ENCODE results near the gene DLK2.

The DLK2 gene

DNA sequence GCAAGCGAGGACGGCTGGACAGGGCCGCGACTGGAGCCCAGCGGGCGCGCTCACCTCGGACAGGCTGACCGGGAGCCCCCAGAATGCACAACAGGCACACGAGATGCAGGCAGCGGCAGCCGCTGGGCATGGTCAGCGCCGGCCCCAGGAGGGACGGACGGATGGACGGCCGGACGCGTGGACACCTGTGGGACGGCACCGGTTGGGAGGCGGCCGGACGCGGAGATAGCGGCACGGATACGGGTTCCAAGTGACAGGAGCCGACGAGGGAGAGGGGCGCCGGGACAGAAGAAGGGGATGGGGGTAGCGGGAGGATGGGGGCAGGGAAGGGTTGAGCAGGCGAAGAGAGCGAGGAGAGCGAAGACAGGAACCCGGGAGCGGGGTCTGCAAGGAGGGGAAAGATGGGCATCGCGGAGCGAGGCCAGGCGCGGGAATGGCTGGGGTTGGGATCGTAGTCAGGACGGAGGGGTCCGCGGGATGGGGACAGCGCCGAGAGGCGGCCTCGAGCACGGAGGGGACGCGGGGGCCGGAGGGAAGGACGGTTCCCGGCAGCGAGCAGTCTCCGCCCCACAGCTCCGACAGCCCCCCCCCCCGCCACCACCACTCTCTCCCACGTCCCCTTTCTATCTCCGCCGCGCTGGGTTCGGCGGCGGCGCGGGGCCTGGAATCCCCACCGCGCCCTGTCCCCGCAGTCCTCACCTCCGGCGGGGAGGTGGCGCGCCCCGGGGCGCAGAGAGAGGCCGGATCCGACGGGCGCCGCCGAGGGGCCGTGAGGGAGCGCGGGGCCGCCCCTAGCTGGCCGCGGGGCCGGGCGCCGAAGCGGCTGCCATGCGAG is 435 bp downstream of the DLK2 start:
- peak in 45 of 56 donors; percentile 13 to 90 (median 59) for DNase-seq

DNA sequence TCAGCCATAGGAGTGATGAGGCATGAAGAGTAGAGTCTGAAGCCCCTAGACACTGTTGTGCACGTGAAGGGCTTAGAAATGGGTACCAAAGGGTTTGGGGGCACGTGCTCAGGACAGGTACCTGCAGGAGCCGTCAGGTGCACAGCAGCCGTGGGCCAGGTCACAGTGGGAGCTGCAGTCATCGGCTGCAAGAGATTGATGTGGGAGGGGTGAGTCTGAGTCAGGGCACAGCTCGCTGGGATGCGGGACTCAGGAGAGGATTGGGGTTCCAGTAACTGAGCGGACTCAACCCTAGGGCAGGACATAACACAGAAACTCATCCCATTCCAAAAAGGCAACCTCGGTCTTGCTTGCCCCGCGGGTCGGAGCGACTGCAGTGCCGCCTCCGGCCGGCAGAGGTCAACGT is 1.1 kb downstream of the DLK2 start:
- DNase-seq, result peak in 16 of 56 donors; percentile 38 to 87 (median 64)

DNA sequence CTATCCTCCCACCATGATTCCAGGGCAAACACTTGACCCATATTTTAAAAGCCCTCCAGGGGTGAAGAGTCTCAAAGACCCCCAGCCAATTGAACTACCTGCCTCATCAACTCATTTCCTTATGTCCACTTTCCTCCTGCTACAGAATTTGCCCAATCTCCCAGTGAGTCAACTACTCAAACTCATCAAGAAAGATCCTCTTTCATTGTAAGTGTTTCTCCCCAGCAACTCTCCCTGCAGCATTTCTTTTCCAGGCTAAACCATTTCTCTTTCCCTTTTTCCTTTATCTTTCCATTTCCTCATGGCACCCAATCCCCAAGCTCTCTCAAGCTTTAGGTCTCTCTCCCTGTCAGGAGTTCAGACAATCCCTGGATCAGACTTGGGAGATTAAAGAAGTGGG is 1.5 kb downstream of the DLK2 start:
- DNase-seq, result no peak

DNA sequence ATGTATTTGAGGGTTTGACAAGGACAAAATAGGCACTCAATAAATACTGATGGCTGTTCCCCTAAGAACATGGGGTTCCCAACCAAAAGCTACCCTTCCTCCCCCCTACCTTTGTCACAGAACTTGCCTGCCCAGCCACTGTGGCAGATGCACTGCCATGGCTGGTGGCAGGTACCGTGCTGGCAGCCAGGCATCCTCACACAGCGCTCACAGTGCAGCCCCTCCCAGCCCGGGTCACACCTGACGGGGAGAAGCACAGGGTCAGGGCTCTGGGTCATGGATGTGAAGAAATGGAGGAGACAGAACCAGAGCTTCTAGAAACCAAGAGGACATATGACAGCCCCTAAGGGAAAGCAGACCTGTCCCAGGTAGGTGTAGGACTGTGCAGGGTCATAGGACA is 2.5 kb downstream of the DLK2 start:
- no peak for DNase-seq

DNA sequence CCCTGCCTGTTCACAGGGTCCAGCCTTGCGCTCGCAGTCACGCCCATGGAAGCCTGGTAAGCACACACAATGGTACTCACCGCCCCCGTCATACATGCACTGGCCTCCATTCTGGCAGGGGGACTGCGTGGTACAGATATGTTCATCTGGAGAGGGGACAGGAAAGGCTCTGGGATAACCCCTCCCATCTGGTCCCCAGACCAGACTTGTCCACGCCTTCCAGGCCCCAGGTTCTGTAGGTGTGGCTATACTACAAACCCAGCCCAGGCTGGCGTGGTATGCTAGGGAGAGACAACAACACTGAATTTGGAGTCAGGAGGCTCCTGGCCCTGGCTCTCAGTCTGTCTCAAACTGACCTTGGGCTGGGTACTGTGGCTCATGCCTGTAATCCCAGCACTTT is 3.4 kb downstream of the DLK2 start:
- DNase-seq, result no peak

DNA sequence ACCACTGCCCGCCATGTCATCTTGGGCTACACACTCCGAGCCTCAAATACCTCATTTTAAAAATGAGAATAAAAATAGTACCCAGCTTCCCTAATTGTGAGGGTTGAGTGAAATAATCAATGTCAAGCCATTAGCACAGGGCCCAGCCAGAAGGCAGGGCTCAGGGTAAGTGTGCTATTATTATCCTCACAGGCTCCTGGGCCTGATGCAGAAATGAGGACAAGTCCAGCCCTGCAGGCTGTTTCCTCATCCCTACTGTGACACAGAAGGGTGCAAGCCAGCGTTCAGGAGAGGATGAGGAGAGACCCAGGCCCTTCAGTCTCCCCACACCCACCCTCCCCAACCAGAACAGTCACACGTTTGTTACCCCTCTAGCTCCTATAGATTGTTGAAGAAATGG is 4.0 kb downstream of the DLK2 start:
- no peak for DNase-seq

DNA sequence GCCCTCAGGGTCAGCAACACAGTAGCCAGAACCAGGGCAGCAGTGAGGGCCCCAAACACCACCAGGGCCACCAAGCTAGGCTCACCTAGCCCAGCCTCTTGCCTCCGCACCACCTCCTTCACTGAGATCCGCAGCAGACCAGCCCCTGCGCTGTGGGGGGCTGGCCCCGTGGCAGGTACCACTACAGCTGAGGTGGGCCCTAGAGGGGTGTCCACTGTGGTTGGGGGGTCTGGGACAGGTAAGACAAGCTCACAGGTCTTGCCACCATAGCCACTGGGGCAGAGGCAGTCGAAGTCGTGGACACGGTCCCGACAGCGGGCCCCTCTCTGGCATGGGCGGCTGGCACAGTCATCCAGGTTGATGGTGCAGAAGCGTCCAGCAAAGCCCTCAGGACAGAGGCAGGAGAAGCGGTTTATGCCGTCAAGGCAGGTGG is 4.6 kb downstream of the DLK2 start:
- no peak for DNase-seq

DNA sequence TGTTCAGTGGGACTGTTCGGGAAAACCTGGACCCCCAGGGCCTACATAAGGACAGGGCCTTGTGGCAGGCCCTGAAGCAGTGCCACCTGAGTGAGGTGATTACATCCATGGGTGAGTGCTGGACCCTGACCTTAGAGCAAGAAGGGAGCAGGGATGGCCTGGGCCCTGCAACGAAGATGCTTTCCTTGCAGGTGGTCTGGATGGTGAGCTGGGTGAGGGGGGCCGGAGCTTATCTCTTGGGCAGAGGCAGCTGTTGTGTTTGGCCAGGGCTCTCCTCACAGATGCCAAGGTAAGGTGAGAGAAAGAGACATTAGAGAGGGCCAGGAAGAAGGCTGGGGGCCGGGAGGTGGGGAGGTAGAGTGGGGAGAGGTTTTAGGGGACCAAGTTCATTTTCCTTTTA is 6.4 kb downstream of the DLK2 start:
- DNase-seq, result no peak

DNA sequence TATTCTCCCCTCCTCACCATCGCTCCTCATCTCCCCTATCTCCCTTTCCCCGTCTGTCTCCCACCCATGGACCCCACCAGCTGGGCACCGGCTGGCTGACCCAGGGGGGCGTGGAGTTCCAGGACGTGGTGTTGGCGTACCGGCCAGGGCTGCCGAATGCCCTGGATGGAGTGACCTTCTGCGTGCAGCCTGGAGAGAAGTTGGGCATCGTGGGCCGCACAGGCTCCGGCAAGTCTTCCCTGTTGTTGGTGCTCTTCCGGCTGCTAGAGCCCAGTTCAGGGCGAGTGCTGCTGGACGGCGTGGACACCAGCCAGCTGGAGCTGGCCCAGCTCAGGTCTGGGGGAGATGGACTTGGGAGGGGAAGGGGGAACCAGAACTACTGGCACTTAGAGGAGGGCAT is 7.7 kb downstream of the DLK2 start:
- DNase-seq, result no peak

DNA sequence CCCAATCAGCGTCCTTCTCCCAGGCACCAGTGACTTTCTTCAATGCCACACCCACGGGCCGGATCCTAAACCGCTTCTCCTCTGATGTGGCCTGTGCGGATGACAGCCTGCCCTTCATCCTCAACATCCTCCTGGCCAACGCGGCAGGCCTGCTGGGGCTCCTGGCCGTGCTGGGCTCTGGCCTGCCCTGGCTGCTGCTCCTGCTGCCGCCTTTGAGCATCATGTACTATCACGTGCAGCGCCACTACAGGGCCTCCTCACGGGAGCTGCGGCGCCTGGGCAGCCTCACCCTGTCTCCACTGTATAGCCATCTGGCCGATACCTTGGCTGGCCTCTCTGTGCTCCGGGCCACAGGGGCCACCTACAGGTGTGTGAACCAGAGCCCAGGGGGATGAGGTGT is 9.8 kb downstream of the DLK2 start:
- no peak for DNase-seq

DNA sequence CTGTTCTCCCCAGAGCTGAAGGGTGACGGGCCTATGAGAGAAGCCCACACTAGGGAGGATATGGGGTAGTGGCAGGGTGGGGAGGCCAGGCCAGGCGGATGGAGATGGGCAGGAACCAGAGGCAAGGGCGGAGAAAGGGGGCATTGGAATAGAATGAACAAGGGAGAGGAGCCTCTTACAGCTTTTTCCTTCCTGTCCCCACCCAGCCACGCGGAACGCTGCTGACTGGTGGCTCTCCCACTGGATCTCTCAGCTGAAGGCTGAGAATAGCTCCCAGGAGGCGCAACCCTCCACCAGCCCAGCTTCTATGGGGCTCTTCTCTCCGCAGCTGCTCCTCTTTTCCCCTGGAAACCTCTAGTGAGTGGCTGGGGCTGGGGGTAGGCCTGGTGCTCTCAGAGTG is 10.8 kb downstream of the DLK2 start:
- DNase-seq, result peak in 9 of 56 donors; percentile 6 to 35 (median 19)

DNA sequence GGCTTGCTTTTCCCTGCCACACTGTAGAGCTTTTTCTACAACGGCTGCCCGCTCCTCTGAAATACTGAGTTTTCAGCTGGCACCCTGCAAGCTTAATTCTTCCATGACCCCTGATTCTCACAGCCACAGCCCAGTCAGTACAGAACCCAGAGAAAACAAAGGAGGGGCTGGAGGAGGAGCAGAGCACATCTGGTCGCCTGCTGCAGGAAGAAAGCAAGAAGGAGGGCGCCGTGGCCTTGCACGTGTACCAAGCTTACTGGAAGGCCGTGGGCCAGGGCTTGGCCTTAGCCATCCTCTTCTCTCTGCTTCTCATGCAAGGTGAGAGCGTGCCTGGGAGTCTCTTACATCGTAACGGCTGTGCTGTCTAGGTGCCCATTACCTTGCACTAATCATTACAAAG is 11.3 kb downstream of the DLK2 start:
- no peak for DNase-seq

DNA sequence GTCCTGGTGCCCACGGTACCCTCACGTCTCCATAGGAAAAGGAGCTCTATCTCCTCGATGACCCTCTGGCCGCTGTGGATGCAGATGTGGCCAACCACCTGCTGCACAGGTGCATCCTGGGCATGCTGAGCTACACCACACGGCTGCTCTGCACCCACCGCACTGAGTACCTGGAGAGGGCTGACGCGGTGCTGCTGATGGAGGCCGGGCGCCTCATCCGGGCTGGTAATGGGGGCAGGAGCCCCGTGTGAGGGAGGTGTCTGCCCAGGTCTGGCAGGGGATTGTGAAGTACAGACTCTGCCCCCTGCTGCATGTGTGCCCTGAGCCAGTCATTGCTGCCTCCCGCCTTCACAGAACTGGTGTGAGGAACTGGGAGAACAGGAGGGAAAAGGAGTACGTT is 12.4 kb downstream of the DLK2 start:
- DNase-seq, result no peak

DNA sequence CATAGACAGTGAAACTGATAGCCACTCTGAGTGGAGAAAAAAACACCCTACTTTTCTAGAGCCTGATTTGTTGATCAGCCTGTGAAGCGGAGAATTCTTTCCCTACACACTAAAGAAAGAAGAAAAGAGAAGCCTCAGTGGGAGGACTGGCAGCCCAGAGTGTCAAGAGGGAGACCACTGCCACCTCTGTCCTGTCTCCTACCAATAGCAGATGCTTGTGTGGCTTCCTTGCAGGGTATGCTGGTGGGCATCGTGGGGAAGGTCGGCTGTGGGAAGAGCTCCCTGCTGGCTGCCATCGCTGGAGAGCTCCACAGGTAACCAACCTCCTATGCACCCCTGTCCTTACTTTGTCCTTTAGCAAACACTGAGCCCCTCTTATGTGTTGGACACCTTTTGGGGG is 17.6 kb downstream of the DLK2 start:
- no peak for DNase-seq

DNA sequence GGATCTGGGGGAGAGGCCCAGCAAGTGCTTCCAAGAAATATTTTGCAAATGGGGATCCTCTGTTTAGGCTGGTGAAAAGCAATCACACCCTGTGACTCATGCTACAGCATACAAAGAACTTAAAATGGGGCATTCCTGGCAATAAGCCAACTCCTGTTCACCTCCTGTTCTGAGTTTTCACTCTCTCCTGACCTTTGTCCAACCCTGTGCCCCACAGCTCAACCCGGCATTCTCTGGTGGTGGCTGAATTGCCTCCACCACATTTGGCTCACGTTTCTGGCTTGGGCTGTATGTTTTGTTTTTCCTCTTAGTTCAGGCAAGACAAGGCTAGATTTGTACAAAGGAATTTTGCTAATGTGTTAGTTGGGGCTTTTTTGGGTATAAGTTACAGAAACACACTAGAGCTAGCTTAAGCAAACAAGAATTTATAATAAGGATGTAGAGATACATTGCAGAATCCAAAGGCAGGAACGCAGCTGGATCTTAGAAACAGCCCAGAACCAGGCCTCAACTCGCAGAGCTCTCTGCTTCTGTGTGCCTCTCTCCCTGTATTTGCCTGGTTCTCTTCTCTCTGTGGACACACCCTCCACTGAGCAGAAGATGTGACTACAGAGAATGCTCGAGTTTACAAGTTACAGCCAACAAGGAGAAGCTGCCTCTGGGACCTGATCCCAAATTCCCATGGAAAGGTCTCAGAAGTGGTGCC is 18.6 kb downstream of the DLK2 start:
- peak in 1 of 56 donors; percentile 12 for DNase-seq

DNA sequence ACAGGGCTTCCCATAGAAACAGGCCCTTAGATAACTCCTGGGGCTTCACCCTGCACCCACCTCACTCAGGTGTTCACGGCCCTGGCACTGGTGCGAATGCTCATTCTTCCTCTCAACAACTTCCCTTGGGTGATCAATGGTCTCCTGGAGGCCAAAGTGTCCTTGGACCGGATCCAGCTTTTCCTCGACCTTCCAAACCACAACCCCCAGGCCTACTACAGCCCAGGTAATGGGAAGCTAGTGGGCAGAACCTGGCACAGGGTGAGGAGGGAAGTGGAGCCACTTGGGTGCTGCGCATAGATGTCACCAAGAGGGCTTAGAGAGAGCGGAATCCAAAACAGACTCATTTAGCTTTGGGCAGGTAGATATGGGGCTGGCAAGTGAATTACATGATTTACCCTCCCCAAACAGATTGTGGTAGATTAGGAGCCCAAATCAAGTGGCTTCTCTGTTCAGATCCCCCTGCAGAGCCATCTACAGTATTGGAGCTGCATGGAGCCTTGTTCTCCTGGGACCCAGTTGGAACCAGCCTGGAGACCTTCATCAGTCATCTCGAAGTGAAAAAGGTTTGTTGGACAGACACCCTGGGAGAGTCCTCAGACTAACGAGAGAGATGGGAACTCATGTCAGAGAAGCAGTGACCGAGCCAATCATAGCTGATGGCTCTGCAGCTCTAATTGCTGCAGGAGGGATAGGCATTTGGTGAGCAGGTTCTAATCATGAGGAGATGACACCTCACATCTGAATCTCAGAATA is 19.5 kb downstream of the DLK2 start:
- no peak for DNase-seq

DNA sequence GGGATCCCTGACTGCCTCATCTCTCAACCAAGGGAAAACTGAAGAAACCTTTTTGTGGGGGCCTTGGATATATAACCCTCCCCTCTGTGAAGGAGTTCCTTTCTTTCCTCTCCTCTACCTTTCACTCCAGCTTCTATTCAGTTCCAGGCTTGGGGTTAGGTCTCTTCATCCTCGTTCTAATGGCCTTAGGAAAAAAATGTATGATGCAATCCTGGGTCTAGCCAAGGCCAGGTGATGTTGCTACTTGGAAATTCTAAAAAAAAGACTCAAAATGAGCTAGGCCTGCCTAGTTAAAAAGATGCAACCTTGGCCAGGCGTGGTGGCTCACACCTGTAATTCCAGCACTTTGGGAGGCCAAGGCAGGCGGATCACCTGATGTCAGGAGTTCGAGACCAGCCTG is 20.4 kb downstream of the DLK2 start:
- no peak for DNase-seq

DNA sequence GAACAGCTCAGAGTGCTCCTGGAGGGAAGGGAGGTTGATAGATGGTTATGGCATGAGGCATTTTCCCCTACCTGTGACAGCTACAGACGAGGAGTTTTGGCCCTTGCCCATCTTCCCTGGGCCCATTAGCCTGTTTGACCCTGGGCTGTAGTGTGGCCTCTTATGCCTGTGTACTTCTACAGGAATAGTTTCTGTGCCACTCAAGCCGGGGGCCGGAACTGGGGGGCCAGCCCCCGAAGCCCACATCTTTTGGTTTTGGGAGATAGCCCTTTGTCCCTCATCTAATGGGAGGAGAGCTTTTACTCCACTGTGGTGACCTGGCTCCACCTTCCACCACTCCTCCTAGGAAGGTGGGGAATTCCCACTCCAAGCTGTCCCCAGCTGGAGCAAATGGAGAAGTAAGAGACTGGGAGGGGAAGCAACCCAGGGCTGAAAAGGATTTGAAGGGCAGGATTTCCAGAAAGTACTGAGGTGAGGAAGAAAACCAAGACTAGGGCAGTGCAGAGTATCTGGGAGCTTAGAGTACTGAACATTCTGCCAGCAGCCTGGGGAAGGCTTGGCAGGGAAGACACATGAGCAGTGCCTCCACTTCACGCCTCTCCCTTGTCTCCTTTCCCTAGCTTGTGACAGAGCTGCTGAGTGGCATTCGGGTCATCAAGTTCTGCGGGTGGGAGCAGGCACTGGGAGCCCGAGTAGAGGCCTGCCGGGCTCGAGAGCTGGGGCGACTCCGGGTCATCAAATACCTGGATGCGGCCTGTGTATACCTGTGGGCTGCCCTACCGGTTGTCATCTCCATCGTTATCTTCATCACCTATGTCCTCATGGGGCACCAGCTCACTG is 21.1 kb downstream of the DLK2 start:
- no peak for DNase-seq

DNA sequence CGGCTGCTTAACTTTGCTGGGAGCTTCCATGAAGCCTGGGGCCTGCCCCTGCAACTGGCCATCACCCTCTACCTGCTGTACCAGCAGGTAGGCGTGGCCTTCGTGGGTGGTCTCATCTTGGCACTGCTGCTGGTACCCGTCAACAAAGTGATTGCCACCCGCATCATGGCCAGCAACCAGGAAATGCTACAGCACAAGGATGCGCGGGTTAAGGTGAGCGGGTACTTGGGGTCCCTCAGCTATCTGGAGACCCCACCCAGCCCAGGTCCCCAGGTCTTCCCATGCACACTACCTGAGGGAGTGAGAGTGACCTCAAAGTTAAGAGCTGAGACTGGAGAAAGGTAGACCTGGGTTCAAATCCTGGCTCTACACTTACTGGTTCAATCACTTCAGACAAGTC is 22.2 kb downstream of the DLK2 start:
- no peak for DNase-seq

DNA sequence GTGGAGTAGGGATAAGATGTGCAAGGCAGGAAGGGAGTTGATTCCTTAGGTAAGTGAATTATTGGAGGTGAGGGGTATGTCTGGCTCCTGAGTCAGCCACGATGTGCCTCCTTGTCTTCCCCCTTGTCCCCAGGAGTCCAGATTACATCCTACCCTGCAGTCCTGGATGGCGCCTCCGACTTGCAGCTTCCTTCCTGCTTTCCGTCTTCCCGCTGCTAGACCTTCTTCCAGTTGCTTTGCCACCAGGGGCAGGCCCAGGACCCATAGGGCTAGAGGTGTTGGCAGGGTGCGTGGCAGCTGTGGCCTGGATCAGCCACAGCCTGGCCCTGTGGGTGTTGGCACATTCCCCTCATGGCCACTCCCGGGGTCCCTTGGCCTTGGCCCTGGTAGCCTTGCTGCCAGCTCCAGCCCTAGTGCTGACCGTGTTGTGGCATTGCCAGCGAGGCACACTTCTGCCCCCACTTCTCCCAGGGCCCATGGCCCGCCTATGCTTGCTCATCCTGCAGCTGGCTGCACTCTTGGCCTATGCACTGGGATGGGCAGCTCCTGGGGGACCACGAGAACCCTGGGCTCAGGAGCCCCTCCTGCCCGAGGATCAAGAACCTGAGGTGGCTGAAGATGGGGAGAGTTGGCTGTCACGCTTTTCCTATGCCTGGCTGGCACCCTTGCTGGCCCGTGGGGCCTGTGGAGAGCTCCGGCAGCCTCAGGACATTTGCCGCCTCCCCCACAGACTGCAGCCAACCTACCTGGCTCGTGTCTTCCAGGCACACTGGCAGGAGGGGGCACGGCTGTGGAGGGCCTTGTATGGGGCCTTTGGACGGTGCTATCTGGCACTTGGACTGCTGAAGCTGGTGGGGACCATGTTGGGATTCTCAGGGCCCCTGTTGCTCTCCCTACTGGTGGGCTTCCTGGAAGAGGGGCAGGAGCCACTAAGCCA is 23.1 kb downstream of the DLK2 start:
- DNase-seq, result no peak

Measured in amygdala (tissue), 56 donors.